ENCODE measurements around the gene TCIRG1.

Gene TCIRG1

GRCh38 chr11:68051191-68052136 is 12.6 kb downstream of the TCIRG1 start:
- DNase-seq (ENCODE audit: low read depth in 1 of 2, low spot score in 1 of 2): no peak

DNA sequence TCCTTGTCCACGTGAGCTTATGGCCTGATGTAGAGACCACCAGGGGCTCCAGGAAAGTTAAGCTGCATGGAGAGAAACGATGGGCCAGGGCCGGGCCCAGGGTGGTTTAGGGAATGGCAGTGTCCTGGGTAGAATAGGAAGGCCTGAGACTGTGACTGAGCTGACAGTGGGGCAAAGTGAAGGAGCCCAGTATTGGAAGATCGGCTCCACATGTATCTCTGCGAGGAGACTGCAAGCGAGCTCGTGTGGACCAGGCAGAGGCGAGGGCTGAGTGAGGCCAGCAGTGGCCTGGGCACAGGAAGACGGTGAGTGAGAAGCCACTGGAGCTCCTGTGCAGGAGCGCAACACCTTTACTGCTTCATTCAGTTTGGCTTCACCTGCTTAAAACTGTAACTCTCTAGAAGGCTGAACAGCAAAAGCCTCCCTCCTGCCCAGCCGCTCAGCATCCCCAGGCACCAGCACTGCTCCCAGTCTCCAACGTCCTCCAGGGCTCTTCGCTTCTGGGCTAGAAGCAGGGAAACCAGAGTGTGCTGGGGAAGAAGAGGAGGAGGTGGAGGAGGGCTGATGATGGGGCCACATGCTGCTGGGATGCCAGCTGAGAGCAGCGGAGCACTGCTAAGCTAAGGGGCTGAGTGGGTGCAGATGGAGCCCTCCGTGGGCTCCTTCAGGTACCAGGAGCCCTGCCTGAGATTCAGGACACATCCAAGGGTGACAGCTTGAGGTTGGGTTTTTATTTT is 13.5 kb downstream of the TCIRG1 start:
- no peak for DNase-seq (ENCODE audit: low read depth in 1 of 2, low spot score in 1 of 2)

- DNase-seq (ENCODE audit: low read depth in 1 of 2, low spot score in 1 of 2): no peak
Measured at GRCh38 chr11:68053117-68053516, 14.3 kb downstream of the TCIRG1 start.

DNA sequence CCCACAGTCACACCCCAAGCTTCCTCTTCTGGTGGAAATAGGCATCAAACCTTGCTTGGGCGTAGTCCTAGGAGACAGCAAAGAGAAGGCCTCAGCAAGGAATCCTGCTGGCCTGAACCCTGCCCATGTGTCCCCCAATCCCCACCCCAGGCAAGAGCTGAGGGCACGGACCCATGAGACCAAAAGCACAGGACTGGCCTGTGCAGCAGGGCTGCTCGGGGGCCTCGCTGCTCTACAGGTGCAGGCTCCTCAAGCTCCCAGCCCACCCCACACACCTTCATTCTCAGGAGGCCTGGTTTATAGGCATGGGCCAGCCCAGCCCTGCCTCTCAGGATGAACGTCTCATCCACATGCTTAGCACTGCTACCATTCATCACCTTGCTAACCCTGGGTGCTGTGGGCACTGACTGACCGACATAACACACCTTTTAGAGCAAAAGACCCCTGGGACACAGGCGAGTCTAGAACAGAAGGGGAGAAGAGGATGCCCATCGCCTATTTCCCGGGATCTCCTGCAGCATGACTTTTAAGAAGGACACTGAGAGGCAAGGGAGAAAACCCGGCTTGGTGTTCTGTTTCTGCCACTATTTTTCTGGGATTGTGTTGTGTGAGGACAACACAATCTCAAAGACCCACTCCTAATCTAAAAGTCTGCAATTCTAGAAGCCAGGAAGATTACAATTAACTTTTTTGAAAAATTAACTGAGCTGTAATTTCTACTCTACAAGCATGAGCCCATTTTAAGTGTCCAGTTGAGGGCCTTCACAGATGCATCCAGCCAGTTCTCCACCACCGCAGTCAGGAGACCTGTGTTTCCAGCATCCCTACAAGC is 15.4 kb downstream of the TCIRG1 start:
- DNase-seq (ENCODE audit: low read depth in 1 of 2, low spot score in 1 of 2): no peak

- no peak for DNase-seq (ENCODE audit: low read depth in 1 of 2, low spot score in 1 of 2)
Measured at GRCh38 chr11:68056317-68057285, 17.8 kb downstream of the TCIRG1 start.

- DNase-seq (ENCODE audit: low read depth in 1 of 2, low spot score in 1 of 2): no peak
Measured at GRCh38 chr11:68057807-68058206, 19.0 kb downstream of the TCIRG1 start.

DNA sequence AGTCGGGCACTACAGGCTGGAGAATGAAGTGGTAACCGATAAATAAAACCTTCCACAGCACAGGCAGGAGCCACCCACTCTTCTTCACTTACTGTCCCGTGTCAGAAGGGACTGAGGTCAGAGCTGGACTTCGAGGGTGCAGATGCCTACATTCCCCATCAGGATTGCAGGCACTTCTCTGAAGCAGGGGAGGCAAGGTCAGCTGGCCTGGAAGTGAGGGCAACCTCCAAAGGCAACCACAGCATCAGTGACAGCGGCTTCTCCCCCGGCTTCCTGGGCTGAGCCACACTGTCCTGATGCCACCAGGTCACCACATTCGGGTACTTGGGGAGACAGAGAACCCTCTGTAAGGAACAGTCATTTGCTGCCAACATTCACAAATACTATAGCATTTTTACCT is 22.7 kb downstream of the TCIRG1 start:
- DNase-seq (ENCODE audit: low read depth in 1 of 2, low spot score in 1 of 2): no peak

GRCh38 chr11:68064926-68065325 is 26.1 kb downstream of the TCIRG1 start:
- DNase-seq (ENCODE audit: low read depth in 1 of 2, low spot score in 1 of 2): no peak

DNA sequence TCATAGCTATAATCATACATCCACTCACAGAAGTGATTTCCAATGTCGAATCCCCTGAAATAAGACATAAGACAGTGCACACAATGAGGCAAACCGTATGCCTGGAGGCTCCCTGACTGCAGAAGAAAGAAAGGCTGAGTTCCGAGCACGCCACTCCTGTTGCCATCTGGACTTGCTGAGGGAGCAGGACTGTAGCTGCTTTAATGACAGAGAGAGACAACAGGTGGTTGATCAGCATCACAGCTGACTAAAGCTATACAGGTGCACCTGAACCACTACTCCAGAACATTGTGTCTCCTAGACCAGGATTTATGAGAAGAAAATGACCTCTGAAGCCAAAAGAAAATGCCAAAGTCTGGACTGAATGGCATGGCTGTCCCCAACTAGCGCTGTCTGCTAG is 27.0 kb downstream of the TCIRG1 start:
- no peak for DNase-seq (ENCODE audit: low read depth in 1 of 2, low spot score in 1 of 2)

DNA sequence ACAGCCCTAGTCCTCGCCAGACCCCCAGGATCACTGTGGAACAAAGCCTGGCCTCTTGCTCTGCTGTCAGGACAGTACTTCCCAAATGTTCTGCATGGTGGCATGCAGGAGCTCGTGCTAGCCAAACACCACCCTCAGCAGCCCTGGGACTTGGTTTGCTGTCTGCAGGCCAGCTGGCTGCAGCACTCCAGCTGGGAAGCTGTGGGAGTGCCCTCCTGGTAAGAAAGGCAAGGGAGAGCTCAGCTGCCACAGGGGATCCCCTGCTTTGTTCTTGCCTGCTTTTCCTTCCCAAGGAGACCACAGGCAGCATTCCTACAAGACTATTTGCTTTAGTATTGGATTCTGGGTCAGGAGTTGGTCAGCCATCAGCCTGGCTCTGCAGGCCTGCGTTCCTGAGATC is 27.9 kb downstream of the TCIRG1 start:
- DNase-seq (ENCODE audit: low read depth in 1 of 2, low spot score in 1 of 2): no peak

DNA sequence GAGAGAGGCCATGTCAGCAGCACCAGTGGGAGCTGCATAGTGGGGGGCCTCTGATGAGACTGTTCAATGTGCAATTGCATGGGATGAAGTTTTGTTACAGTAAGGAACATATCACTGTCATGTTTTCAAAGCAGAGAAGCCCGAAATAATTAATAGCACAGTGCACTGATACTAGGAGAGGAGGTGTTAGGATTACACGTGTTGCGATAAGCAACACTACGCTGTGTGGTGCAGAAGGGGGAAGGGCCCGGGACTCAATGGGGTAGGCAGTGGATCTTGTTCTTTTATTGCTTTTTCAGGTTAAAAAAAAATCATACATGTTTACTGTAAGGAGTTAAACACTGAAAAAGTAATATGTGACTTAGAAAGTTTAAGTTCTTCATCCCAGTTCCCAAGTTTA is 29.2 kb downstream of the TCIRG1 start:
- DNase-seq (ENCODE audit: low read depth in 1 of 2, low spot score in 1 of 2): no peak

GRCh38 chr11:68071281-68072048 is 32.6 kb downstream of the TCIRG1 start:
- no peak for DNase-seq (ENCODE audit: low read depth in 1 of 2, low spot score in 1 of 2)

DNA sequence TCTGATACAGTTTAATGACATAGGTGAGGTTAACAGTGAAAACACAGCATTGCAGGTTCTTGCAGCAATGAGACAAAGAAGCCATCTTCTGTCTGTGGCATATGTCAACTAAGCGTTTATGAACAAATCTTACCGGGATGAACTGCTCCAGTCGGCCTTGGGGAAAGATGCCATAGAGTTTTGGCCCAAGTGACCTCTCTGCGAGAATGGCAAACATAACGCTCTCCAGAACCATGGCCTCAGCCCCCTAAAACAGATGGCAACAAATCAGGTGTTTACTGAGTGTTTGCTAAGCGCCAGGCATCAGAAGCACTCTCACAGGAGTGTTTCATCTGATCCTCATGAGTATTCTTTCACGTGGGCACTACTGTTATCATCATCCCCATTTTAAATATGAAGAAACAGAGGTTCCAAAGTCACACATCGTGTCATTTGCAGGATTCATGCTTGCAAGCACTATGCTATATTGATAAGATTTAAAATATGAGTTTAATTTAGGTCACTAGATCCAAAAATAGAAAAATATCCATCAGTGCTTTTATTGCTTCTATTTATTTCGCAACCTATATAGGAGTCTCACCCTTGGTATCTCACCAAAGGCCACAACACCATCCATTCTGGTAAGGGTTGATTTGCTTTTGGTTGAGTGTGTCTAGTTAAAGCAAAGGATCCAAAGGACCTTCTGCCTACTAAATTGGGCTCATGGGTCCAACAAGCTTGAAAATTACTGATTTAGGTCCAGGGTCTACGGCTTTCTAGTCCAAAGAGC is 35.9 kb downstream of the TCIRG1 start:
- no peak for DNase-seq (ENCODE audit: low read depth in 1 of 2, low spot score in 1 of 2)

DNA sequence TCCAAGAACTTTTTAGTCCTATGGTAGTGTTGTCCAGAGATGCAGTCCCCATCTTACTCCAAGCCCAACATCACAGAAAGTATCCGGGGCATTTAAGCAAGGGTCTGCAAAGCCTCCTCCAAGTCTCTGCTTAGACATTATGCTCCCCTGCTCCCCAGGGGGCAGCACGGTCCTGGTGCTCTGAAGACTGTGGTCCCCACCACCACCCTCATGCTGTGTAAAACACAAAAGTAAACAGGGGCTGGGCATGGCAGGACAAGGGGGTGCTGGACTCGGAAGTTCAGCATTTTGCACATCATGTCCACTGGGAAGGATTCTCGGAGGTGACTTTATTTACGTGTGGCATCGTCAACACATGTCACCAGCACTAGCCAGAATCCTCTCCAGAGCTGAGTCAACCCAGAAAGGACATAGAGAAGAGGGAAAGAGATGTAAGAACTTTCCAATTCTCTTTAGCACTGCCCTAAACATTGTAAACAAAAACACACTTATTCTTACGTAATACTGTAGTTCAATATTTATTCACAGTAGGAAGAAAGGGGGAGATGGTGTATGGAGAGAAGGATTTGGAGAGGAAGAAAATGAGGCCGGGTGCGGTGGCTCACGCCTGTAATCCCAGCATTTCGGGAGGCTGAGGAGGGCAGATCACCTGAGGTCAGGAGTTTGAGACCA is 37.7 kb downstream of the TCIRG1 start:
- DNase-seq (ENCODE audit: low read depth in 1 of 2, low spot score in 1 of 2): no peak

GRCh38 chr11:68077617-68078582 is 39.1 kb downstream of the TCIRG1 start:
- no peak for DNase-seq (ENCODE audit: low read depth in 1 of 2, low spot score in 1 of 2)

DNA sequence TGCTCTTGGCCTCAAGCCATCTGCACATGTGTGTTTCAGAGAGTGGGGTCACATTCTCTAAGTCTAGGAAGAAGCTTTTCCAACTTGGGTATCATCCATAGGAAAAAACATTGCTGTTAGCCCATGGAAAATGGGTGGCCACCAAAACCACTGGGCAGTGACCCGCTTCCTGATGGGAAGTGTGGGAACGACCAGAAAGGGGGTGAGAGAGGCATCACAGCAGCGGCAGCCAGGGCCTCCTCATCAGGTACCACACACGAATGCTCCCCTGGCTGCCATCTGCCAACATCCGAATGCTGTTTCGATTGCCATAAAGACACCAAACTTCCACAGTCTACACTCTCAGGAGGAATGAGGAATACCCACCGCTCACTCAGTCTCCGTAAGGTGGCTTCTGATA is 42.0 kb downstream of the TCIRG1 start:
- no peak for DNase-seq (ENCODE audit: low read depth in 1 of 2, low spot score in 1 of 2)

DNA sequence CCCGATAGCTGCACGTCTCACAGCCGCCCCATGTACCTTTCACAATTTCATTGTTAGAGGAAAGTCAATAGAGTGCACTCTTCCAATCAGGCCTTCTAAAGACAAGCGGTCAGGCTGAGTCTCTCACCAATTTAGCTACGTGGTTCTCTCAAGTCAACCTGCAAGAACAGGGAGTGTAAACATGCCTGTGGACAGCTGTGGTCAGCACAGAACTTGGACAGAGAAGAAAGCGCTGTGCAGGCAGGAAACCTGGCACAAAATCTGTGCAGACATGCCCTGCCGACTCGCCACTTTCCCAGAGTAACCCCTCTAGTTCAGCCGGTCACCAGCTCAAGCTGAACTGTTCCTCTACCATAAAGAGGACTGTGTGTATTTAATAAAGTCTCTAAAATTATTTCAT is 42.9 kb downstream of the TCIRG1 start:
- no peak for DNase-seq (ENCODE audit: low read depth in 1 of 2, low spot score in 1 of 2)

All from stimulated activated CD4-positive, alpha-beta T cell treated with anti-CD3 and anti-CD28 coated beads, Interleukin-15, amount 100 ng/mL, for 1 hour (primary cell).